Activated T-helper 17 cell treated with anti-CD3 and anti-CD28 coated beads, Interleukin-2, amount 50 U/mL, for 72 hours (primary cell): ENCODE measurements around the gene OR10H2. TPM values are rescaled to one million over a fixed set of nuclear protein-coding genes. Genes with fewer than 3 reads are reported as not detected.

Experiments
- total RNA-seq, 2 donors: library from RNA; stranded (reverse); gene quantifications; one replicate each; pipeline ENCODE4 v1.2.3, GENCODE V29; 2022

OR10H2 gene
- total RNA-seq, 2 donors from 2014 or later, result not detected

Other genes with a start within 250 kb of the OR10H2 start
- under 1 TPM in 1 of 2 donors, not detected in 1; 0.11 TPM for gene PGLYRP2, start 248.5 kb upstream of the OR10H2 start, total RNA-seq
- gene CYP4F22, start 219.5 kb upstream of the OR10H2 start, total RNA-seq, result under 1 TPM; 0.58 to 0.73 TPM
- gene CYP4F8, start 112.8 kb upstream of the OR10H2 start, total RNA-seq, result not detected
- gene CYP4F3, start 87.1 kb upstream of the OR10H2 start, total RNA-seq, result under 1 TPM; 0.45 to 0.95 TPM
- gene CYP4F12, start 54.9 kb upstream of the OR10H2 start, total RNA-seq, result under 1 TPM in 1 of 2 donors, not detected in 1; 0.61 TPM
- gene OR10H3, start 10.0 kb downstream of the OR10H2 start, total RNA-seq, result not detected
- not detected for gene OR10H5, start 59.6 kb downstream of the OR10H2 start, total RNA-seq
- gene OR10H1, start 87.6 kb downstream of the OR10H2 start, total RNA-seq, result not detected
- not detected for gene CYP4F2, start 170.1 kb downstream of the OR10H2 start, total RNA-seq
- gene CYP4F11, start 206.5 kb downstream of the OR10H2 start, total RNA-seq, result not detected
- gene OR10H4, start 221.0 kb downstream of the OR10H2 start, total RNA-seq, result not detected